Endothelial cell of umbilical vein (primary cell): ENCODE results near the gene NPM3. TPM values are rescaled to one million over a fixed set of nuclear protein-coding genes. Genes with fewer than 3 reads are reported as not detected.

Experiments
- BruUV-seq: library from RNA; stranded (reverse); fragments of 400-500 nt; replicated peaks from 2 replicates; lab custom pipeline; 2021; lab: Mats Ljungman, UMichigan
- CTCF ChIA-PET: fragments of 300-600, 350-600 bp; sonication (Branson Sonifier 250); formaldehyde crosslinking; loops from one replicate; lab custom pipeline; 2021; ENCODE audit warnings: antibody characterized with exemption, inconsistent platforms; lab: Charles Lee
- POLR2A ChIA-PET: fragments of 300-600, 350-600 bp; sonication (Branson Sonifier 250); formaldehyde crosslinking; loops from one replicate; lab custom pipeline; 2021; ENCODE audit warnings: antibody characterized with exemption, inconsistent platforms; lab: Charles Lee
- DNase-seq: peaks from one replicate; pipeline ENCODE4 v3.0.0-alpha.2; 2011; ENCODE audit warnings: low read depth, low spot score
- FAIRE-seq: peaks from 2 replicates; lab custom pipeline; 2011; peaks lifted over from hg19 to GRCh38; lab: Jason Lieb, UNC
- H2AFZ ChIP-seq: 2 replicates; pipeline ENCODE4 v1.6.0; 2012; ENCODE audit warnings: low read depth, low read length, control low read depth, inconsistent platforms
- H3K27ac ChIP-seq: 2 replicates; pipeline ENCODE4 v1.5.1; 2011; ENCODE audit warnings: low read depth, mild to moderate bottlenecking, control low read depth, low read length, moderate library complexity; ENCODE audit not compliant: insufficient read depth
- H3K27me3 ChIP-seq, 2 experiments: 2 replicates each; pipeline versions ENCODE4 v1.6.0 to v1.6.1; 2011; ENCODE audit warnings: low read length in 2 of 2, mixed read lengths in 1 of 2; ENCODE audit not compliant: control insufficient read depth in 2 of 2, insufficient read depth in 2 of 2
- H3K36me3 ChIP-seq, 2 experiments: 2 replicates in 1 of 2; 3 replicates in 1 of 2; pipeline ENCODE4 v1.5.1; 2011; ENCODE audit warnings: low read length in 2 of 2, mild to moderate bottlenecking in 1 of 2, moderate library complexity in 1 of 2; ENCODE audit not compliant: control insufficient read depth in 2 of 2, insufficient read depth in 2 of 2; ENCODE audit errors: extremely low read depth in 1 of 2
- H3K4me1 ChIP-seq: 3 replicates; pipeline ENCODE4 v1.5.1; 2011; ENCODE audit warnings: mild to moderate bottlenecking, low read length; ENCODE audit not compliant: control insufficient read depth, insufficient read depth; ENCODE audit errors: extremely low read depth
- H3K4me2 ChIP-seq: 2 replicates; pipeline ENCODE4 v1.6.1; 2011; ENCODE audit warnings: low read length, control low read depth, mixed read lengths; ENCODE audit not compliant: insufficient read depth
- H3K4me3 ChIP-seq, 3 experiments: fragments of 200-600 bp in 1 of 3; sonication (generic), shearing (Covaris generic) in 1 of 3; replicated peaks in 1 of 3; 2 replicates each; pipeline ENCODE4 v1.5.1; 2011 to 2016; ENCODE audit warnings: control low read depth in 3 of 3, low read length in 3 of 3, mild to moderate bottlenecking in 2 of 3, inconsistent platforms in 1 of 3, low read depth in 1 of 3, moderate library complexity in 1 of 3; ENCODE audit not compliant: insufficient read depth in 1 of 3
- H3K79me2 ChIP-seq: 2 replicates; pipeline ENCODE4 v1.6.0; 2012; ENCODE audit warnings: low read length, inconsistent platforms; ENCODE audit not compliant: control insufficient read depth, insufficient read depth
- H3K9ac ChIP-seq: replicated peaks from 2 replicates; pipeline ENCODE3; 2011; ENCODE audit warnings: low read length, control low read depth; ENCODE audit not compliant: insufficient read depth; ENCODE audit errors: extremely low read depth
- H3K9me1 ChIP-seq: replicated peaks from 3 replicates; pipeline ENCODE4 v1.6.0; 2011; ENCODE audit warnings: mild to moderate bottlenecking, low read length; ENCODE audit not compliant: control insufficient read depth, insufficient read depth; ENCODE audit errors: extremely low read depth
- H3K9me3 ChIP-seq: replicated peaks from 2 replicates; pipeline ENCODE4 v1.5.1; 2012; ENCODE audit warnings: low read length, inconsistent platforms; ENCODE audit not compliant: control insufficient read depth, insufficient read depth
- H4K20me1 ChIP-seq: replicated peaks from 2 replicates; pipeline ENCODE3; 2011; ENCODE audit warnings: mild to moderate bottlenecking, low read length; ENCODE audit not compliant: control insufficient read depth, insufficient read depth; ENCODE audit errors: extremely low read depth
- EZH2 ChIP-seq: IDR thresholded peaks from 2 replicates; pipeline ENCODE4 v1.6.1; 2012; ENCODE audit warnings: borderline replicate concordance, low read depth, mild to moderate bottlenecking, moderate library complexity, low read length, inconsistent platforms; ENCODE audit not compliant: severe bottlenecking
- FOS ChIP-seq: IDR thresholded peaks from 2 replicates; pipeline ENCODE4 v1.6.1; 2011; ENCODE audit warnings: mild to moderate bottlenecking, low read length, moderate library complexity, borderline replicate concordance; ENCODE audit not compliant: insufficient read depth
- GATA2 ChIP-seq: IDR thresholded peaks from 2 replicates; pipeline ENCODE4 v1.7.0; 2011; ENCODE audit warnings: low read depth, mild to moderate bottlenecking, moderate library complexity, mixed read lengths, low read length; ENCODE audit not compliant: insufficient read length, insufficient read depth
- JUN ChIP-seq: IDR thresholded peaks from 2 replicates; pipeline ENCODE4 v1.6.1; 2011; ENCODE audit warnings: borderline replicate concordance, low read depth; ENCODE audit not compliant: insufficient read length, insufficient read depth
- MYC ChIP-seq: IDR thresholded peaks from one replicate; pipeline ENCODE4 v1.6.1; 2011; ENCODE audit warnings: mild to moderate bottlenecking, low read depth, low read length
- POLR2A ChIP-seq: IDR thresholded peaks from 2 replicates; pipeline ENCODE4 v1.6.1; 2012; ENCODE audit warnings: low read depth, mild to moderate bottlenecking, control low read depth, low read length
- POLR2AphosphoS5 ChIP-seq: IDR thresholded peaks from 2 replicates; pipeline ENCODE4 v1.6.1; 2012; ENCODE audit warnings: low read depth, mild to moderate bottlenecking, control low read depth, low read length, moderate library complexity; ENCODE audit not compliant: insufficient read depth
- dilution Hi-C: fragments of 300-500 bp; cut with MboI; formaldehyde crosslinking; loops from one replicate; pipeline ENCODE4 v1.15.0; 2019; ENCODE audit warnings: low sequenced_read_pairs; ENCODE audit not compliant: extremely low pct_ligation_motif_present
- intact Hi-C: fragments of 100-400 bp; cut with micrococcal nuclease; formaldehyde crosslinking; loops from one replicate; pipeline ENCODE4 v1.10.0; 2022
- polyA plus RNA-seq, 4 experiments: library from polyadenylated mRNA; depleted of rRNA in 3 of 4; stranded (reverse) in 3 of 4; unstranded in 1 of 4; fragments of >200 nt; gene quantifications; 2 replicates each; pipeline versions ENCODE4 v1.2.1 to v1.2.3, GENCODE V29; 2011 to 2012; ENCODE audit warnings: missing spikeins in 1 of 4
- total RNA-seq: library from RNA; stranded (reverse); gene quantifications from 2 replicates; pipeline ENCODE4 v1.2.3, GENCODE V29; 2021
- TF ChIP-seq, protein P1 (sequence below): IDR thresholded peaks from 2 replicates; pipeline ENCODE4 v1.6.1; 2011; ENCODE audit not compliant: insufficient read depth, insufficient read length
- TF ChIP-seq, protein P2 (sequence below), 2 donors: IDR thresholded peaks; 1 replicate in 1 of 2; 2 replicates in 1 of 2; pipeline ENCODE4 v1.5.1; 2011; ENCODE audit warnings: low read length in 2 of 2, mild to moderate bottlenecking in 2 of 2, moderate library complexity in 2 of 2, control low read depth in 1 of 2, inconsistent platforms in 1 of 2, low read depth in 1 of 2; ENCODE audit not compliant: insufficient read depth in 1 of 2; ENCODE audit errors: extremely low read depth in 1 of 2

The NPM3 gene
- total and polyA plus RNA-seq, 2 donors (not counting 3 experiments of a cell fraction or from before 2014, with no cell fraction given): 55.4 to 71.3 TPM

DNA sequence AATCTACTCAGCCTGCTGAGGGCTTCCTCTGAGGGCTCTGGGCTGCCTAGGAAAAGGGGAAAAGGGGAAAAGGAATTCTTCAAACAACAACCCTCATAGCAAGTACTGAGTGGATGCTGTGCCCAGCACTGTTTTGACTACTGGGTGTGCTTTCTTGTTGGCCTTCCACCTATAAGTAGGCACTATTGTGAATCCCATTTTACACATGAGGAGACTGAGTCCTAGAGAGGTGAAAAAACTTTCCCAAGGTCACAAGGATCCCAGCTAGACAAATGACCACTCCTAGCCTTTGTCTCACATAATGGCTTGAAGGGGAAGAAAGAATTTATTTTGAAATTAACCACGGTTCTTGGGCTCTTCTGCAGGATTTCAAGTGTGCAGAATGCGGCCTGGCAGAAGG lies 24.4 kb downstream of the NPM3 start:
- CTCF ChIA-PET: interaction anchor here (1.8 to 2.2 kb wide), 2 partner anchors 14 to 22 kb away, joined by 8 to 9 read pairs; no protein-coding TSS in a partner anchor
- Histone ChIP-seq H3K4me1 (no peaks in the 10 kb centered on the region), H3K79me2 (no peaks in the 10 kb centered on the region), H3K9me3 (no peaks in the 10 kb centered on the region), H3K9me1 (no peaks in the 10 kb centered on the region), H3K27me3 (peaks cover 3 to 17% of the 10 kb centered on the region in 2 experiments), H3K4me2 (no peak overlapping the region), H3K4me3 (no peak overlapping the region), H4K20me1 (no peaks in the 10 kb centered on the region), H3K9ac (no peak overlapping the region), H3K27ac (no peak overlapping the region), H2AFZ (no peak overlapping the region), H3K36me3 (no peaks in the 10 kb centered on the region)
- intact Hi-C loops (no loop called here), dilution Hi-C loops (no loop called here)
- no peak for DNase-seq
- TF ChIP-seq MYC (no peak), POLR2AphosphoS5 (no peak), JUN (no peak), EZH2 (no peak), POLR2A (no peak), FOS (no peak), GATA2 (no peak)
- TF ChIP-seq, protein P1, sequence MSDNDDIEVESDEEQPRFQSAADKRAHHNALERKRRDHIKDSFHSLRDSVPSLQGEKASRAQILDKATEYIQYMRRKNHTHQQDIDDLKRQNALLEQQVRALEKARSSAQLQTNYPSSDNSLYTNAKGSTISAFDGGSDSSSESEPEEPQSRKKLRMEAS: no peak
- TF ChIP-seq, protein P2, sequence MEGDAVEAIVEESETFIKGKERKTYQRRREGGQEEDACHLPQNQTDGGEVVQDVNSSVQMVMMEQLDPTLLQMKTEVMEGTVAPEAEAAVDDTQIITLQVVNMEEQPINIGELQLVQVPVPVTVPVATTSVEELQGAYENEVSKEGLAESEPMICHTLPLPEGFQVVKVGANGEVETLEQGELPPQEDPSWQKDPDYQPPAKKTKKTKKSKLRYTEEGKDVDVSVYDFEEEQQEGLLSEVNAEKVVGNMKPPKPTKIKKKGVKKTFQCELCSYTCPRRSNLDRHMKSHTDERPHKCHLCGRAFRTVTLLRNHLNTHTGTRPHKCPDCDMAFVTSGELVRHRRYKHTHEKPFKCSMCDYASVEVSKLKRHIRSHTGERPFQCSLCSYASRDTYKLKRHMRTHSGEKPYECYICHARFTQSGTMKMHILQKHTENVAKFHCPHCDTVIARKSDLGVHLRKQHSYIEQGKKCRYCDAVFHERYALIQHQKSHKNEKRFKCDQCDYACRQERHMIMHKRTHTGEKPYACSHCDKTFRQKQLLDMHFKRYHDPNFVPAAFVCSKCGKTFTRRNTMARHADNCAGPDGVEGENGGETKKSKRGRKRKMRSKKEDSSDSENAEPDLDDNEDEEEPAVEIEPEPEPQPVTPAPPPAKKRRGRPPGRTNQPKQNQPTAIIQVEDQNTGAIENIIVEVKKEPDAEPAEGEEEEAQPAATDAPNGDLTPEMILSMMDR (IDR thresholded peaks at IDR 0.05; ENCODE audit: extremely low read depth in 1 of 2, insufficient read depth in 1 of 2, low read depth in 1 of 2, low read length in 2 of 2): no peak
- no peak for FAIRE-seq
- POLR2A ChIA-PET: no interaction called here
- BruUV-seq: no TSS peak
